Esophagus muscularis mucosa (tissue), 3 donors: ENCODE measurements around the gene SMYD2.

Source experiments
- CTCF ChIP-seq, 3 experiments: fragments of 200-600 bp in 2 of 3; fragments of 450-650 bp in 1 of 3; sonication (generic) in 2 of 3; IDR thresholded peaks; one replicate each; pipeline ENCODE4 v1.5.1; 2017 to 2019; ENCODE audit warnings: antibody characterized with exemption in 3 of 3, mild to moderate bottlenecking in 2 of 3, moderate library complexity in 1 of 3
- POLR2A ChIP-seq: fragments of 450-650 bp; IDR thresholded peaks from one replicate; pipeline ENCODE4 v1.6.1; 2017; ENCODE audit warnings: antibody characterized with exemption, moderate library complexity, mild to moderate bottlenecking, low read depth
- POLR2AphosphoS5 ChIP-seq, 2 donors: sonication (generic); formaldehyde crosslinking; IDR thresholded peaks; one replicate each; pipeline ENCODE4 v1.6.1; 2017; ENCODE audit warnings: antibody characterized with exemption in 2 of 2

GRCh38 chr1:214360116-214360515 is 79.2 kb downstream of the SMYD2 start:
- TF ChIP-seq POLR2A (no peak), CTCF (IDR thresholded peaks at IDR 0.05) (no peak), POLR2AphosphoS5 (IDR thresholded peaks at IDR 0.05) (no peak)
